ENCODE data around the gene PI4KB.

GRCh38 chr1:151346769-151347522 is 19.7 kb upstream of the PI4KB start, which contains the start of gene RFX5:
- TF ChIP-seq CTCF (conservative IDR thresholded peaks at IDR 0.05) (no peak), EZH2 (IDR thresholded peaks at IDR 0.05; ENCODE audit: low read depth) (no peak)

Data from PC-9 (cell line).